ENCODE data around the gene PIP5K1A. TPM values are rescaled to one million over a fixed set of nuclear protein-coding genes. Genes with fewer than 3 reads are reported as not detected.

The PIP5K1A gene
- total and polyA plus RNA-seq, 2 of the 8 experiments (the other 6 are each of a cell fraction or from before 2014, with no cell fraction given) = 87.5 to 105 TPM

GRCh38 chr1:151284013-151284577 lies 85.7 kb downstream of the PIP5K1A start:
- ChIA-PET POLR2A (ENCODE audit: partially characterized antibody) (interaction anchor here (0.8 to 11.6 kb wide), 14 partner anchors 11 to 227 kb away, joined by 3 to 213 read pairs (median 4); partner anchors contain the start of genes CGN, PI4KB, PSMB4 and RFX5), CTCF (ENCODE audit: partially characterized antibody) (interaction anchor here (1.1 to 2.1 kb wide), 5 partner anchors 8 to 28 kb away, joined by 3 to 14 read pairs (median 5); no protein-coding TSS in a partner anchor)
- no peak overlapping the region for H2BK20ac ChIP-seq (ENCODE audit: low read length)
- TF ChIP-seq POLR2A (IDR thresholded peaks at IDR 0.05; ENCODE audit: control extremely low read depth in 1 of 2, low read depth in 2 of 2, low read length in 2 of 2) (no peak; a peak in 1 of 3 replicates), EGR1 (IDR thresholded peaks at IDR 0.05; ENCODE audit: borderline replicate concordance, low read depth, low read length) (no peak)

More at GRCh38 chr1:151284013-151284577, 85.7 kb downstream of the PIP5K1A start:
- peak overlapping the region; percentile 88; a peak in 3 of 4 replicates for H3K4me2 ChIP-seq (ENCODE audit: insufficient read depth in 1 of 2, low read depth in 2 of 2, low read length in 2 of 2)
- H3K4me1 ChIP-seq (replicated peaks in 1 of 4; ENCODE audit: control insufficient read depth in 3 of 4, insufficient read depth in 4 of 4, low read length in 3 of 4) = peaks cover 5 to 9% (median 7%) of the 10 kb centered on the region in 4 experiments; a peak in 5 of 7 replicates
- FAIRE-seq = no peak
- no peak overlapping the region for H2AK5ac ChIP-seq (ENCODE audit: low read depth, low read length)
- H3K4me3 ChIP-seq (ENCODE audit: extremely low read depth in 1 of 4, insufficient read depth in 2 of 4, low read depth in 3 of 4, low read length in 4 of 4) = peak overlapping the region in 1 of 4 experiments; percentile 77; a peak in 2 of 8 replicates
- H4K91ac ChIP-seq (replicated peaks; ENCODE audit: insufficient read length, low read length) = no peak overlapping the region
- DNase-seq (ENCODE audit: low read depth in 1 of 2, low spot score in 2 of 2) = no peak
- H3K36me3 ChIP-seq (ENCODE audit: control insufficient read depth in 2 of 4, insufficient read depth in 4 of 4, low read length in 3 of 4) = peaks cover 24 to 40% (median 32%) of the 10 kb centered on the region in 4 experiments
- H2AFZ ChIP-seq (ENCODE audit: low read length) = no peak overlapping the region
- no peak overlapping the region for H3K56ac ChIP-seq (replicated peaks; ENCODE audit: insufficient read length, low read depth, low read length)
- no peak overlapping the region for H2BK5ac ChIP-seq (ENCODE audit: low read depth, low read length)
- no peaks in the 10 kb centered on the region for H3K27me3 ChIP-seq (replicated peaks in 1 of 4; ENCODE audit: control insufficient read depth in 3 of 4, extremely low read depth in 1 of 4, insufficient read depth in 3 of 4, low read length in 3 of 4)
- H3K9me3 ChIP-seq (ENCODE audit: insufficient read depth in 2 of 2, low read depth in 1 of 2, low read length in 1 of 2) = no peaks in the 10 kb centered on the region
- H2BK15ac ChIP-seq (ENCODE audit: low read length) = no peak overlapping the region
- peaks cover 0 to 34% of the 10 kb centered on the region in 2 experiments; a peak in 2 of 4 replicates for H3K79me2 ChIP-seq (ENCODE audit: control insufficient read depth in 1 of 2, insufficient read depth in 2 of 2, low read length in 2 of 2)
- no peak overlapping the region for H3K18ac ChIP-seq (ENCODE audit: extremely low read depth, low read length)
- peaks cover 9% of the 10 kb centered on the region for H3K23me2 ChIP-seq (ENCODE audit: low read depth, low read length)
- no peak overlapping the region for H2BK12ac ChIP-seq (ENCODE audit: low read depth, low read length)
- H4K5ac ChIP-seq (ENCODE audit: insufficient read length, low read depth, low read length) = no peak overlapping the region
- 86% methylated on average over 2 of the region's 2 CpGs; no CpG with 5 or more reads in 1 of the 2 experiments for WGBS, 2 experiments (ENCODE audit: extremely low coverage in 1 of 2, insufficient coverage in 1 of 2, insufficient read length in 1 of 2, insufficient replicate concordance in 2 of 2, low coverage in 1 of 2, low lambda C conversion rate in 2 of 2, missing lambda C conversion rate in 1 of 2)
- H3K9ac ChIP-seq (replicated peaks in 1 of 4; ENCODE audit: extremely low read depth in 1 of 4, low read depth in 3 of 4, low read length in 3 of 4) = no peak overlapping the region
- H3K27ac ChIP-seq (ENCODE audit: low read depth, low read length) = no peak overlapping the region
- H3K23ac ChIP-seq (ENCODE audit: insufficient read length) = no peak overlapping the region
- H3K79me1 ChIP-seq (ENCODE audit: low read depth, low read length) = peaks cover 11% of the 10 kb centered on the region; the same call in 1 of the 2 replicates
- no peak overlapping the region for H2BK120ac ChIP-seq (replicated peaks; ENCODE audit: low read depth, low read length)
- H4K8ac ChIP-seq (ENCODE audit: extremely low read depth, insufficient read depth, low read length) = no peak overlapping the region
- peaks cover 7 to 24% of the 10 kb centered on the region in 2 experiments for H4K20me1 ChIP-seq (replicated peaks in 1 of 2; ENCODE audit: control insufficient read depth in 1 of 2, insufficient read depth in 2 of 2, low read length in 2 of 2)
- H3K14ac ChIP-seq (ENCODE audit: insufficient read length) = no peak overlapping the region
- no peak overlapping the region for H3K4ac ChIP-seq (replicated peaks; ENCODE audit: insufficient read length, low read depth, low read length)

Measured in H1 (cell line).